ENCODE data around the gene SUMO3.

SUMO3 gene

DNA sequence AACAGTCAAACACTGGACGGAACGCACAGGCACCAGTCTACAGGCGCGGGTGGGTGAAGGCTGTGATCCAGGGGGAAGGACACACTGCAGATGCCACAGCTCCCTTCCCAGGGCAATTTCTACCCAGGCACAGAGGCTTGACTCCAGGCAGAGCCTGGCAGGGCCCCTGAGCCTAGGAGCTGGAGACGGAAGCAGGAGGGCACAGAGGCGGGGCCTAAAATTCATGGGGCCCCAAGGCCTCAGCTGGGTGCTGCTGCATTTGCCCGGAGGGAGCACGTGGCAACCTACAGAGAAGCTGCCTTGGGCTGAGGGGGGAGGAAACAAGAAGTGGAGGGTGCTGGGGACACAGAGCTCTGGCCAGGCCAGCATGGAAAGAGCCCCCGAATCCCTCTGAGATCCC, 57.5 kb downstream of the SUMO3 start:
- no peak for DNase-seq (ENCODE audit: low read depth)
- TF ChIP-seq, protein P1, sequence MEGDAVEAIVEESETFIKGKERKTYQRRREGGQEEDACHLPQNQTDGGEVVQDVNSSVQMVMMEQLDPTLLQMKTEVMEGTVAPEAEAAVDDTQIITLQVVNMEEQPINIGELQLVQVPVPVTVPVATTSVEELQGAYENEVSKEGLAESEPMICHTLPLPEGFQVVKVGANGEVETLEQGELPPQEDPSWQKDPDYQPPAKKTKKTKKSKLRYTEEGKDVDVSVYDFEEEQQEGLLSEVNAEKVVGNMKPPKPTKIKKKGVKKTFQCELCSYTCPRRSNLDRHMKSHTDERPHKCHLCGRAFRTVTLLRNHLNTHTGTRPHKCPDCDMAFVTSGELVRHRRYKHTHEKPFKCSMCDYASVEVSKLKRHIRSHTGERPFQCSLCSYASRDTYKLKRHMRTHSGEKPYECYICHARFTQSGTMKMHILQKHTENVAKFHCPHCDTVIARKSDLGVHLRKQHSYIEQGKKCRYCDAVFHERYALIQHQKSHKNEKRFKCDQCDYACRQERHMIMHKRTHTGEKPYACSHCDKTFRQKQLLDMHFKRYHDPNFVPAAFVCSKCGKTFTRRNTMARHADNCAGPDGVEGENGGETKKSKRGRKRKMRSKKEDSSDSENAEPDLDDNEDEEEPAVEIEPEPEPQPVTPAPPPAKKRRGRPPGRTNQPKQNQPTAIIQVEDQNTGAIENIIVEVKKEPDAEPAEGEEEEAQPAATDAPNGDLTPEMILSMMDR (conservative IDR thresholded peaks at IDR 0.05; ENCODE audit: low read length), result no peak
- H3K4me3 ChIP-seq (ENCODE audit: low read length), result no peak overlapping the region

DNA sequence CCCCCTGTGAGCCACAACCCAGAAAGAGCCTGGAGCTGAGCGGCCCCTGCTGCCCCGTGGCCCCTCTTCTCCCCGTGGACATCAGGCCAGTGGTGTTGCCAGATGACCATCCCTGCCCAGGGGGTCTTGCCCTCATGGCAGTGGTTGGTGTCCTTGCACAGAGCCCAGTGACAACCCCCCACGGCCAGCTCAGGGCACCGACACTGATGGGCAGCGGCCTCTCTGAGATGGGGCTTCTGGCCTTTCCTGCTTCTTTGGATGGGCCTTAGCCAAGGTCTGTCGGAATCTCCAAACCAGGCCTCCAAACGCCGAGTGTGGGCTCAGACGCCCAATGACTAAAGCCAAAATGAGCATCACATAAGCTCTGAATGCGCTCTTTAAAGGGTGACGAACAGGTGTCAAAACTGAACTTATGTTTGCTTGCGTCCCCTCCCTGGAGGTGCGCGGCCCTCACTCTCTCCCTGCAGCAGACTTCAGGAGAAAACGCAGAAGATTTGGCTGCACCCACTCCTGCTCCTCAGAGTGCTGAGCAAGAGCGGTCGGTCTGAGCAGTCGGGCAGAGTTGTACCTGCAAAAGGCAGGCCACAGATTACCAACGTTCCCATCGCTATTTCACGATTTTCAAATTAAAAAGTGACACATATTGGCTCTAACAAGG, 58.1 kb downstream of the SUMO3 start:
- no peak for DNase-seq (ENCODE audit: low read depth)

DNA sequence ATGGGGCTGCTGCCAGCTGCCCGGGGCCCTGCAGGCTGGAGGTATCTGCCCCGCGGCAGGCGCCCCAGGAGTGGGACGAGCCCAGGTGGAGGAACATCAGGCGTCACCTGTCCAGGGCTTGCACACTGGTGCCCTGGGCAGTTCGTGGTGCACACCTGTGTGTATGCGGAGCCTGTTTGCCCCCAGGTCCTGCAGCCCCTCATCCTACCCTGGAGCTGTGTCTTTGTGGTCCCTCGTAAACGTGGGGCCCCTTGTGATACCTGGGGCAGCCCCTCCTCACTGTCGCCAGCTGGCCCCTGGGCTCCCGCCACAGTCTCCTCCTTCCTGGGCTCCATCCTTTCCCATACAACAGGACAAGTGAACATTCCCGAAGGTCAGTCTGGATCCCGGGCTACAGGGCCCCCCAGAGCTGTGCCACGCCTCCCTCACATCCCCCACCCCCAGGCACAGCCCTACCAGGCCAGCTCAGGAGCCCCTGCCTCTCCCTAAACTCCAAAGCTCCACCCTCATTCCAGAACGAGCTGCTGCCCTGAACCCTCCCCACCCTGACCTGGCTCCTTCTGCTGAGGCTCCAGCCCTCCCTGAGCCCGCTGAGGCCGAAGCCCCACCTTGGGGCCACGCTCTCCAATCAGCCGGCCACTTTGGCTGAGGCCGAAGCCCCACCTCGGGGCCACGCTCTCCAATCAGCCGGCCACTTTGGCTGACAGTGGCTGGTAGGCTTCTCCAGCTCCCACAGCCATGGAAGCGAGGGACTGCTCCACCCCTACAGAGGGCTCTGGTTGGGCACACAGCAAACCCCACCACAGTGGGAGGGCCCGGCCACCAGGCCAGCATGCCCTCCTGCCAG, 58.9 kb downstream of the SUMO3 start:
- no peak for DNase-seq (ENCODE audit: low read depth)
- TF ChIP-seq, protein P1 (conservative IDR thresholded peaks at IDR 0.05; ENCODE audit: low read length), result no peak
- no peak overlapping the region for H3K4me3 ChIP-seq (ENCODE audit: low read length)

More for the DNA sequence above, 58.1 kb downstream of the SUMO3 start:
- H3K4me3 ChIP-seq (ENCODE audit: low read length), result no peak overlapping the region
- TF ChIP-seq, protein P1 (conservative IDR thresholded peaks at IDR 0.05; ENCODE audit: low read length), result no peak

DNA sequence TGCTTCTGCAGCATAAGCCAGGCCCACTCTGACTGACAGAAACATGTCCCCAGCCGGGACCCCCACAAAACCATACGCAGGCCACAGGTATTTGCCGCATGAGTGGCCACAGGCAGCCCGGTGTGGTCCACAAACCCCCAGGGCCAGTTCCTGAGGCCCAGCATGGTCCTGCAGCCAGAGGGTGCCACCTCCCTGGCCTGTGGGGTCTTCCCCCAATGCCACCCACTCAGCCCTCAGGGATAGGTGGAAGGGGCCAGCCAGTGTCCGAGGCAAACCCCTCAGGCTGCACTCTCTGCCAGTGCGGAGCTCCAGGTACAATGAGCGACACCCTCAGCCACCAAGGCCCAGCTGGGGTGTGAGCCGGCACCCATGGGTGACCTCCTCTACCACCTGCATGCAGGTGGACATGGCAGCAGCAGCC, 59.7 kb downstream of the SUMO3 start:
- TF ChIP-seq, protein P1 (conservative IDR thresholded peaks at IDR 0.05; ENCODE audit: low read length), result no peak
- no peak for DNase-seq (ENCODE audit: low read depth)
- H3K4me3 ChIP-seq (ENCODE audit: low read length), result no peak overlapping the region

DNA sequence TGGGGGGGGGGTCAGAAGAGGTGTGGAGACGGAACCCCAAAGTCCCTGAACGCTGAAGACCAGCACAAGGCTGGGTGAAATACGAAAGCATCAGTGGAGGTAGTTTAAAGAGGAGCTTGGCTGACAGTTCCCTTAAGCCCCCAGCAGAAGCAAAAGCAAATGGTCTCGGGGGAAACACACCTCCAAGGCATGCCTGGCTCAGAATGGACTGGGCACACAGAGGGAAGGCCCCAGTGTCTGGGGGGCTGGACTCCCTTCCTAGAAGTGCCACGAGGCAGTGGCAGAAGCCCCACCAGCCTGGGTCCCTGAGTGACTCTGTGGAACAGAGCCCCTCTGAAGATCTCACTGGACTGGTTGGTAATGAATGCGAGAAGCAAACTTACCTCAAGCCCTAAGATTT, 60.1 kb downstream of the SUMO3 start:
- TF ChIP-seq, protein P1 (conservative IDR thresholded peaks at IDR 0.05; ENCODE audit: low read length), result no peak
- DNase-seq (ENCODE audit: low read depth), result no peak
- H3K4me3 ChIP-seq (ENCODE audit: low read length), result no peak overlapping the region

DNA sequence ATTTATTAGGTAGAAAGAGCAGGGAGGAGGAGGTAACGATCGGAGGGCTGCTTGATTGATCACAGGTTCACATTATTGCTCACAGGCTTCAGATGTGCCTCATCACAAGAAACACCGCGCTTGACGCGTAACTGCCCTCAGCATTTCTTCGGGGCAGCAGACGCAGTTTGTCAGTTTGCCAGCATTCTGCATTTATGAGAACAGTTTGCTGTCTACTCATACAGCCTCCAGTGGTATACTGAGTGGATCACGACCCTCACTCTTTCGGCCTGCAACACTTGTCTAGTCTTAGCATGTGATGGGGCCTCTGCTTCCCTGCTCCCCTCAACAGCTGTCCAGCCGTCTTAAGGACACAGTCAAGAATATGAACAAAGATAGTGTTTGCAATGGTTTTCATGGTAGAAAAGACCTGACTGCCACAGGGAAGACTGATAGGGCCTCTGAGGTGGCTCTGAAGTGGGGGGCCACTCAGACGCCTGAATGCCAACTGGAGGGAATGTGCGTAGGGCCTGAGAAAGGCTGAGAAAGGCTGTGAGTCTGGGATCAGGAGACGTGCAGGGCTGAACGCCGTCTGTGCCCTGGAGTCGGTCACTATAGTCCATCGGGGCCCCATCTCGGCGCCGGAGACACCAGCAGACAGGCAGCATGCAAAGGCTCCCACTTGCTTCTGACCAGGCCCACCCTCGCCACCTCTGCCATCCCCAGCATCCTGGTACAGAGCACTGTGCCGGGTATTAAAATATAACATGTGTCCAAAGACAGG, 61.3 kb downstream of the SUMO3 start:
- no peak for DNase-seq (ENCODE audit: low read depth)
- TF ChIP-seq, protein P1 (conservative IDR thresholded peaks at IDR 0.05; ENCODE audit: low read length), result no peak
- no peak overlapping the region for H3K4me3 ChIP-seq (ENCODE audit: low read length)

Data from AG10803 (cell line).